T1000 (cell line): ENCODE results near the gene MPP4.

Source experiments
- DNase-seq: peaks from one replicate; lab custom pipeline; 2025; ENCODE audit warnings: mixed read lengths; lab: John Stamatoyannopoulos, UW

Gene MPP4

DNA sequence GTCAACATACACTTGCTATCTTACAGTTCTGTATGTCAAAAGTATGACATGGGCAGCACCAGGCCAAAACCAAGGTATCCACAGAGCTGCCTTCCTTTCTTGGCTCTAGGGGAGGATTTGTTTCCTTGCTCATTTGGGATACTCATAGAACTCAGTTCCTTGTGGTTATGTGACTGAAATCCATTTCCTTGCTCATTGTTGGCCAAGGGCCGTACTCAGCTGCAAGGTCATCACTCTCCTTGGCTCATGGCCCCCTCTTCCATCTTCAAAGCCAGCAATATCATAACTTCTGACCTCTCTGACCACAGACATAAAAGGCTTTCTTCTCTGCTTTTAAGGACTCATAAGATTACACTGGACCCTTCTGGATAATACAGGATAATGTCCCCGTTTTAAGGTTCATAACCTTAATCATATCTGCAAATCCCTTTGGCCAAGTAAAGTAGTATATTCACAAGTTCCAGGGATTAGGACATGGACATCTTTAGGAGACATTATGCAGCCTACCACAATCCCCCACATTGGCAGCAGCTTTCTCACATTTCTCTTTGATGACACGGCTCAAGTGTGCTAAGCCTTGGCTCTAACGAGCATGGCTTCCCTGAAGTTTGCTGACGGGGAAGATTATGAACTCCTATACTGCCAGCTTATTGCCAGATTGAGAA, 76.0 kb downstream of the MPP4 start:
- no peak for DNase-seq

DNA sequence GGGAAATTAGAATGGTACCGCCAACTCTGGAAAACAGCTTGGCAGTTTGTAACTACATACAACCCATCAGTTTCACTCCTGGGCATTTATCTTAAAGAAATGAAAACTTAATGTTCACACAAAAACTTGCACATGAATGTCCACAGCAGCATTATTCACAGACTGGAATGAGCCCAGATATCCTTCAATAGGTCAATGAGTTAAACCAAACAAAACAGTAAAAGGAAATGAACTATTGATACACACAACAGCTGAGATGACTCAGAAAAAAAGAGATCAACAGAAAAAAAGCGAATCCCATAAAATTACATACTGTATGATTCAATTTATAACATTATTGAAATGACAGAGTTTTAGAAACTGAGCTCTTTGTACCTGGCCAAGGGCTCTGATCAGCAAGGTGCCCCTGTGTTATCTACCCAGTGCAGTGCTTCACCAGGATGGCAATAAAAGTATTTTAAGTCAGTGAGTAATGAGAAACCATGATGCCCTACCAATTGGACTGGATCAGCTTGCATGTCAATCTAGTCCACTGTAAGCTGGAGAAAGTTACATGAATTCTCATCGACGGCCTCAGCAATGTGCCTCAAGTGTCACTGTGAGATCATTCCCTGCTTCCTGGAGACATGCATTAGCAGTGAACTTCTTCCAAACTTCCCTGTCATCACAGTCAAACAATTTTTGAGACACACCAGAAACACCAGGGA, 77.0 kb downstream of the MPP4 start:
- DNase-seq = no peak

DNA sequence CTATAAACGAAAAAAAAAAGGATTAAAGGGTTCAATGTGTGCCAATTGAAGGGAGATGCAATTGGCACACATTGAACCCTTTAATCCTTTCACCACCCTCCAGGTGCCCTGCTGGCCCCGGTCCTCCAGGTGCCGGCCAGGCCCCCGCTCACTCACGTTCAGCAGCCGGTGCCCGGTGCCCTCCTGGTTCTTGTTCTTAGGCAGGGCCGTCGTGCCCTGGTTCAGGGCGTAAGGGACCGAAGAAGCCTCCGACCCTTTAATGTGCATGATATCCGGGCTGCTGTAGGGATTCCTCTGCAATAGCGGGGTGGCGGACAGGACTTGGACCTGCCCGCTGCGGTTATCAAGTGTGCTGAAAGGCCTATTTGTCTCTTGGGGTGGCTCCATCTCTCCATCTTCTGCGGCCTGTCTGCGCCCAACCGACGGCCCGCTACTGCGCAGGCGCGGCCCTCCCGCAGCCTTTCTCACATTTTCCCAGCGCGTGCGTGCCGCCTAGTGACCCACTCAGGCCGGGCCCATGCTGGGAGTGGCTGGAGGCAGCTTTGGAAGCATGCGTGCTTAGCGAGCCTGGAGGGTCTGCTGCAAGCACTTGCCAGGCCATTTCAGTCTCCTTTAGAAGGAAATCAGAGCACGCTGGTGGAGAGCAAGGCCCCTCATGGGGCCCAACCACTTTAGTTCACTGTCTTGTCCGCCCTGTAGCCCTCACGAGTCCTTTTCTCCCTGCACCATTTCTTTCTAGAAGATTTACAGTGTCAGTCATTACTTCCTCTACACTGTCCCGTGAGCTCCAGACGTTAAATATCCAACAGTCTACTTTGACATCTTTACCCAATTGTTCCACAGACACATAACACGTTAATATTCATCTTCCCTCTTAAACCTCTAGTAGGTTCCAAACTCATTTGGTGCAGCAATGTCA, 79.4 kb downstream of the MPP4 start:
- DNase-seq = peak; percentile 81

DNA sequence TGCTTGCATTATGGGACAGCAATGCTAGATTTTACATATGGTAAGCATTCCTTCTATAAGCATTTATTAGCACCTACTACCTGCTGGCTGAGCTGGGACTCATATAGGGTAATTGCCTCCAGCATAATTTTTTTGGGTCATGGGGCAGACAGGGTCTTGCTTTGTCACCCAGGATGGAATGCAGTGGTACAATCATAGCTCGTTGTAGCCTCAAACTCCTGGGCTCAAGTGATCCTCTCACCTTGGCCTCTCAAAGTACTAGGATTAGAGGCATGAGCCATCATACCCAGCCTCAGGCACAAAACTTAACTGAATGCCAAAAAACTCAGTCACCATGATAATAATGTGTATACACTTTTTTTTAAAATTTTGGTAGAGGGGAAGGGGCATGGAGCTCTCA, 90.4 kb downstream of the MPP4 start:
- peak; percentile 4 for DNase-seq

DNA sequence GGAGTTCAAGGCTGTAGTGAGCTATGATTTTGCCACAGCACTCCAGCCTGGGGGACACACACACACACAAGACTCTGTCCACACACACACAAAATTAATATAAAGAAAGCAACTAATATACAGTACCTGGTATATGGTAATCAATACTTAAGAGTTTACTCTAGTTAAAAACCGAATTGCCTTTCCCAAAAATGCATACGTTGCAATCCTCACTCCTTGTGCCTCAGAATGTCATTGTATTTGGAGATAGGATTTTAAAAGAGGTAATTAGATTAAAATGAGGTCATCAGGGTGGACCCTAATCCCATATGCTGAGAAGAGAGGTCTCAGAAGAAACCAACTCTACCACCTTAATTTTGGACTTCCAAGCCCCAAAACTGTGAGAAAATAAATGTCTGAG, 90.9 kb downstream of the MPP4 start:
- DNase-seq = no peak

- no peak for DNase-seq
Observed at GRCh38 chr2:201600906-201601305, 97.5 kb downstream of the MPP4 start.

GRCh38 chr2:201597397-201597796, 101.0 kb downstream of the MPP4 start:
- DNase-seq = no peak
